Measurements from ENCODE around the gene RAMP1. TPM values are rescaled to one million over a fixed set of nuclear protein-coding genes. Genes with fewer than 3 reads are reported as not detected.

RAMP1 gene
- total and polyA plus RNA-seq, 2 donors (not counting 1 experiment from before 2014, with no cell fraction given) = 15.7 TPM; not detected in 1

DNA sequence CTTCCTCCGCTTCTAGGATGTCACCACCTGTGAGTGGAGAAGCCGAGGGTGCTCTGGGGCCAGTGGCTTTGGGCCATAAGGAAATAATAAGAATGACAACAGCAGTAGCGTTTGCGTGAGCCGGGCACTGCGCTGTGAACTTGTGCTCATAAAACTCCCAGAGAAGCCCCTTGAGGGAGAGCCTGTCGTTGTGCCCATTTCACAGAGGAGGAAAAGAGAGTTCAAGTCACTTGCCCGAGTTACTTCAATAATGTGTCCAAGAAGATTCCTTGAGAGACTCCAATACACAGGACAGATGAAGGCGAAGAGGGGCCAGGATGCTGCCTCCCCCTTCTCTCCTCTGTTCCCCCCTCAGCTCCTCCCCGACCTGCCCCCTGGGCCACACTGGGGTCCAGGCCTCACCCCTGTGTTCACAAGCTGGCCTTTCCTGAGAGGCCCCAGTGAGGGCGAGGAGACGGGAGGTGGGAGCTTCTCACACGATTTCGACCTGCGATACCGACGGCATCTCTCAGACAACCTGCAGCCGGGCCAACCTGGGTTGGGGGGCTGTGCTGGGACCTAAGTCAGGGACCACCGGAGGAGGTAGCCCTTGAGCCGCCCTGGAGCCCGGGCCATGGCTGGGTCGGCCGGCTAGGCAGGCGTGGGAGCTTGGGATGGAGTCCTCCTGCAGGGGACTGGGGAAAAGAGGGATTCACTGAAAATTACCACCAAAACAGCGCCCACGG is 53.9 kb downstream of the RAMP1 start:
- Histone ChIP-seq H3K79me2 (ENCODE audit: control insufficient read depth, insufficient read depth, low read length) (no peaks in the 10 kb centered on the region), H3K9me3 (ENCODE audit: control extremely low read depth in 1 of 3, control insufficient read depth in 2 of 3, insufficient read depth in 1 of 3, low read length in 2 of 3) (peaks cover 0 to 4% (median 0%) of the 10 kb centered on the region in 3 donors), H3K4me2 (replicated peaks; ENCODE audit: low read depth, low read length, poor library complexity, severe bottlenecking) (no peak overlapping the region), H3K4me3 (ENCODE audit: control extremely low read depth in 1 of 5, extremely low read depth in 1 of 5, insufficient read depth in 1 of 5, low read depth in 2 of 5, low read length in 4 of 5) (no peak overlapping the region), H4K20me1 (ENCODE audit: control insufficient read depth, insufficient read depth, low read length, poor library complexity, severe bottlenecking) (no peaks in the 10 kb centered on the region), H3K27ac (ENCODE audit: low read length in 2 of 2) (no peak overlapping the region), H3K27me3 (replicated peaks in 1 of 4; ENCODE audit: control extremely low read depth in 1 of 4, control insufficient read depth in 3 of 4, insufficient read depth in 4 of 4, low read length in 3 of 4) (no peaks in the 10 kb centered on the region), H3K9ac (ENCODE audit: low read length) (no peak overlapping the region), H2AFZ (ENCODE audit: insufficient read depth, low read depth, low read length, poor library complexity, severe bottlenecking) (no peak overlapping the region), H3K4me1 (ENCODE audit: control insufficient read depth in 2 of 2, insufficient read depth in 2 of 2, low read length in 2 of 2) (no peaks in the 10 kb centered on the region), H3K36me3 (replicated peaks in 1 of 2; ENCODE audit: control extremely low read depth in 1 of 2, control insufficient read depth in 1 of 2, extremely low read depth in 1 of 2, insufficient read depth in 2 of 2, low read length in 1 of 2) (no peaks in the 10 kb centered on the region)
- Mint-ChIP-seq H3K27ac (no peak overlapping the region), H3K9me3 (ENCODE audit: insufficient read depth) (no peaks in the 10 kb centered on the region), H3K27me3 (peaks cover 3% of the 10 kb centered on the region), H3K4me1 (no peaks in the 10 kb centered on the region), H3K4me3 (no peak overlapping the region)
- POLR2A ChIA-PET = no interaction called here
- WGBS (ENCODE audit: insufficient coverage) = 96% methylated on average over 23 of the region's 26 CpGs
- intact Hi-C loops (cut with micrococcal nuclease) = no loop called here
- DNase-seq (no peak), ATAC-seq (ENCODE audit: low read depth) (no peak)
- CTCF ChIA-PET = interaction anchor here (1.6 kb wide), 1 partner anchor 8 kb away, joined by 3 read pairs; no protein-coding TSS in a partner anchor
- TF ChIP-seq, protein P1, sequence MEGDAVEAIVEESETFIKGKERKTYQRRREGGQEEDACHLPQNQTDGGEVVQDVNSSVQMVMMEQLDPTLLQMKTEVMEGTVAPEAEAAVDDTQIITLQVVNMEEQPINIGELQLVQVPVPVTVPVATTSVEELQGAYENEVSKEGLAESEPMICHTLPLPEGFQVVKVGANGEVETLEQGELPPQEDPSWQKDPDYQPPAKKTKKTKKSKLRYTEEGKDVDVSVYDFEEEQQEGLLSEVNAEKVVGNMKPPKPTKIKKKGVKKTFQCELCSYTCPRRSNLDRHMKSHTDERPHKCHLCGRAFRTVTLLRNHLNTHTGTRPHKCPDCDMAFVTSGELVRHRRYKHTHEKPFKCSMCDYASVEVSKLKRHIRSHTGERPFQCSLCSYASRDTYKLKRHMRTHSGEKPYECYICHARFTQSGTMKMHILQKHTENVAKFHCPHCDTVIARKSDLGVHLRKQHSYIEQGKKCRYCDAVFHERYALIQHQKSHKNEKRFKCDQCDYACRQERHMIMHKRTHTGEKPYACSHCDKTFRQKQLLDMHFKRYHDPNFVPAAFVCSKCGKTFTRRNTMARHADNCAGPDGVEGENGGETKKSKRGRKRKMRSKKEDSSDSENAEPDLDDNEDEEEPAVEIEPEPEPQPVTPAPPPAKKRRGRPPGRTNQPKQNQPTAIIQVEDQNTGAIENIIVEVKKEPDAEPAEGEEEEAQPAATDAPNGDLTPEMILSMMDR (IDR thresholded peaks at IDR 0.05) = no peak
- TF ChIP-seq EZH2 (IDR thresholded peaks at IDR 0.05; ENCODE audit: borderline replicate concordance, insufficient read depth, low read depth, low read length, poor library complexity, severe bottlenecking) = no peak

DNA sequence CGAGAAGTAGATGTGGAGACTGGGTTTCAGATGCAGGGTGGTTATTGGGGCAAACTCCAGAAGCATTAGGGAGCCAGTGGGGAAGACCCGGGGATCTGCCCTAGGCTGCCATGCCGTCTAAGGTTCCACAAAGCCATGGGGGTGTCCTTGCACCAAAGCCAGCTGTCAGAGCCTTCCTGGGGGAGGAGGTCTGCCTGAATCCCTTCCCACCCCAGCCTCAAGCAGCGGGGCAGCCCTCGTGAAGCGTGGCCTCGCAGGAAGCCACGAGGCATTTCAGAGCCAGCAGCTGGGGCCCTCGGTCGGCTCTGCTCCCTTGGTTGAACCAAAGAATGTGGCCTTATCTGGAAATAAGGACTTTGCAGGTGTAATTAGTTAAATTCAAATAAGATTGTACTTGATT is 56.2 kb downstream of the RAMP1 start:
- Histone ChIP-seq H3K4me2 (replicated peaks; ENCODE audit: low read depth, low read length, poor library complexity, severe bottlenecking) (no peak overlapping the region), H3K9ac (ENCODE audit: low read length) (no peak overlapping the region), H3K79me2 (ENCODE audit: control insufficient read depth, insufficient read depth, low read length) (no peaks in the 10 kb centered on the region), H2AFZ (ENCODE audit: insufficient read depth, low read depth, low read length, poor library complexity, severe bottlenecking) (no peak overlapping the region), H3K27ac (ENCODE audit: low read length in 2 of 2) (no peak overlapping the region), H3K9me3 (ENCODE audit: control extremely low read depth in 1 of 3, control insufficient read depth in 2 of 3, insufficient read depth in 1 of 3, low read length in 2 of 3) (peaks cover 0 to 4% (median 0%) of the 10 kb centered on the region in 3 donors), H4K20me1 (ENCODE audit: control insufficient read depth, insufficient read depth, low read length, poor library complexity, severe bottlenecking) (no peaks in the 10 kb centered on the region), H3K4me1 (ENCODE audit: control insufficient read depth in 2 of 2, insufficient read depth in 2 of 2, low read length in 2 of 2) (no peaks in the 10 kb centered on the region), H3K27me3 (replicated peaks in 1 of 4; ENCODE audit: control extremely low read depth in 1 of 4, control insufficient read depth in 3 of 4, insufficient read depth in 4 of 4, low read length in 3 of 4) (no peaks in the 10 kb centered on the region), H3K4me3 (ENCODE audit: control extremely low read depth in 1 of 5, extremely low read depth in 1 of 5, insufficient read depth in 1 of 5, low read depth in 2 of 5, low read length in 4 of 5) (no peak overlapping the region), H3K36me3 (replicated peaks in 1 of 2; ENCODE audit: control extremely low read depth in 1 of 2, control insufficient read depth in 1 of 2, extremely low read depth in 1 of 2, insufficient read depth in 2 of 2, low read length in 1 of 2) (no peaks in the 10 kb centered on the region)
- CTCF ChIA-PET = no interaction called here
- Mint-ChIP-seq H3K27me3 (peaks cover 3% of the 10 kb centered on the region), H3K4me3 (no peak overlapping the region), H3K4me1 (peaks cover 10% of the 10 kb centered on the region), H3K9me3 (ENCODE audit: insufficient read depth) (no peaks in the 10 kb centered on the region), H3K27ac (no peak overlapping the region)
- DNase-seq (no peak), ATAC-seq (ENCODE audit: low read depth) (no peak)
- intact Hi-C loops (cut with micrococcal nuclease) = no loop called here
- 58% methylated on average over 7 of the region's 10 CpGs for WGBS (ENCODE audit: insufficient coverage)
- TF ChIP-seq, protein P1 (IDR thresholded peaks at IDR 0.05) = no peak
- TF ChIP-seq EZH2 (IDR thresholded peaks at IDR 0.05; ENCODE audit: borderline replicate concordance, insufficient read depth, low read depth, low read length, poor library complexity, severe bottlenecking) = no peak
- POLR2A ChIA-PET = no interaction called here

Measured in B cell (primary cell).